Adrenal gland (tissue), 12 donors: ENCODE measurements around the gene KATNB1. TPM values are rescaled to one million over a fixed set of nuclear protein-coding genes. Genes with fewer than 3 reads are reported as not detected.
"Not testable (repeated sequence)": the region's sequence is repeated elsewhere in the genome, so short reads cannot be mapped to it uniquely, and the experiment has no call there.

ENCODE experiments used
- DNase-seq, 7 donors: peaks; one replicate each; pipeline ENCODE4 v3.0.0-alpha.2; 2019 to 2020
- H3K27ac ChIP-seq, 5 donors: fragments of 200-600 bp; sonication (generic) in 4 of 5; 1 replicate in 3 of 5; 2 replicates in 2 of 5; pipeline versions ENCODE4 v1.5.1 to v1.8.0; 2016 to 2020; ENCODE audit warnings: mild to moderate bottlenecking in 1 of 5
- H3K27me3 ChIP-seq: fragments of 200-600 bp; 2 replicates; pipeline ENCODE4 v1.8.0; 2021
- H3K36me3 ChIP-seq, 2 donors: fragments of 200-600 bp; replicated peaks in 1 of 2; 1 replicate in 1 of 2; 2 replicates in 1 of 2; pipeline versions ENCODE4 v1.5.1 to v1.8.0; 2018 to 2022
- H3K4me1 ChIP-seq, 2 donors: fragments of 200-600 bp; replicated peaks in 1 of 2; 1 replicate in 1 of 2; 2 replicates in 1 of 2; pipeline versions ENCODE4 v1.5.1 to v1.8.0; 2018 to 2021
- H3K4me3 ChIP-seq, 4 donors: fragments of 200-600 bp; sonication (generic) in 3 of 4; one replicate each; pipeline ENCODE4 v1.5.1; 2016 to 2018
- H3K9me3 ChIP-seq, 3 donors: fragments of 200-600 bp; sonication (generic) in 1 of 3; replicated peaks in 1 of 3; 1 replicate in 2 of 3; 2 replicates in 1 of 3; pipeline versions ENCODE4 v1.5.1 to v1.8.0; 2016 to 2021
- CTCF ChIP-seq, 6 experiments: fragments of 450-650 bp in 4 of 6; fragments of 200-600 bp in 2 of 6; sonication (generic) in 1 of 6; IDR thresholded peaks; 1 replicate in 5 of 6; 2 replicates in 1 of 6; pipeline versions ENCODE4 v1.5.1 to v1.8.0; 2016 to 2021; ENCODE audit warnings: antibody characterized with exemption in 6 of 6, mild to moderate bottlenecking in 2 of 6, moderate library complexity in 1 of 6
- POLR2A ChIP-seq, 2 donors: fragments of 450-650 bp; IDR thresholded peaks; one replicate each; pipeline ENCODE4 v1.6.1; 2017; ENCODE audit warnings: antibody characterized with exemption in 2 of 2, mild to moderate bottlenecking in 2 of 2, moderate library complexity in 1 of 2
- WGBS, 4 donors: extraction: QIAGEN DNeasy Blood & Tissue Kit in 2 of 4; methylation state at CpG; one replicate each; pipeline versions ENCODE4 v1.1.5 to v1.1.7; 2013 to 2017; 5-methylcytosine and 5-hydroxymethylcytosine counted together
- intact Hi-C, 2 donors: fragments of 100-400 bp; cut with DNase I; formaldehyde crosslinking; loops; one replicate each; pipeline versions ENCODE4 v1.14.1 to v1.15.0; 2022 to 2023
- polyA plus RNA-seq, 3 donors: library from polyadenylated mRNA; stranded (reverse); fragments of 200-250 nt in 2 of 3; fragments of 350-450 nt in 1 of 3; fragmentation: Illumina TruSeq in 1 of 3; extraction: RNeasy Lipid Tissue Mini Kit (QIAGEN cat#74804) in 1 of 3; gene quantifications; one replicate each; pipeline ENCODE4 v1.2.3, GENCODE V29; 2013 to 2014
- total RNA-seq, 9 donors: library from RNA; depleted of rRNA in 4 of 9; stranded (reverse); fragments of >200 nt in 4 of 9; fragments of 120-200 nt in 1 of 9; fragmentation: NEBNext Ultra II Directional in 1 of 9; extraction: Animal tissue kit (Norgen Biotek cat#: 25700) in 1 of 9; gene quantifications; one replicate each; pipeline versions ENCODE4 v1.1.0 to v1.2.4, GENCODE V29; 2013 to 2023
- donor health status: healthy with polysubstance abuse.
- donor health status: Bipolar disorder and iron deficiency.
- donor health status: DM: yes; HTN: yes; CAD: no.
- donor health status: DM: no; HTN: no; CAD: no.
- donor health status: DM: no; HTN: no; CAD: no.
- donor health status: DM: yes; HTN: yes; CAD: no.

The KATNB1 gene
- total and polyA plus RNA-seq, 12 donors, result 12.9 to 85.6 (median 21.0) TPM

GRCh38 chr16:57791893-57792461 lies 56.4 kb downstream of the KATNB1 start:
- Histone ChIP-seq H3K27me3 (no peaks in the 10 kb centered on the region), H3K9me3 (no peaks in the 10 kb centered on the region), H3K27ac (peak overlapping the region in 3 of 5 donors; percentile 20 to 58 (median 36)), H3K4me3 (no peak overlapping the region), H3K36me3 (peaks cover 0 to 45% of the 10 kb centered on the region in 2 donors), H3K4me1 (peaks cover 12 to 29% of the 10 kb centered on the region in 2 donors)
- intact Hi-C loops, result loop anchor here in 1 of 2 donors (10.0 kb wide), 1 partner anchor 63 kb away; no protein-coding TSS in a partner anchor
- no peak for TF ChIP-seq POLR2A (IDR thresholded peaks at IDR 0.05)
- no peak for TF ChIP-seq CTCF (IDR thresholded peaks at IDR 0.05)
- WGBS, 4 donors, result 54 to 68% (median 62%) methylated on average over 8 of the region's 8 CpGs
- DNase-seq, result no peak

- H3K27me3 ChIP-seq, result no peaks in the 10 kb centered on the region
- no peak overlapping the region for H3K27ac ChIP-seq
- 75 to 91% (median 84%) methylated on average over 5 to 18 of the region's 18 CpGs for WGBS, 4 donors
- H3K4me3 ChIP-seq, result no peak overlapping the region
- peaks cover 17 to 37% of the 10 kb centered on the region in 2 donors for H3K4me1 ChIP-seq
- DNase-seq, result no peak
- H3K36me3 ChIP-seq, result peaks cover 0 to 41% of the 10 kb centered on the region in 2 donors
- no peaks in the 10 kb centered on the region for H3K9me3 ChIP-seq
- TF ChIP-seq CTCF (IDR thresholded peaks at IDR 0.05) (no peak), POLR2A (IDR thresholded peaks at IDR 0.05) (no peak)
- intact Hi-C loops, result loop anchor here in 1 of 2 donors (10.0 kb wide), 1 partner anchor 60 kb away; no protein-coding TSS in a partner anchor
Observed at GRCh38 chr16:57794849-57795430, 59.4 kb downstream of the KATNB1 start.

- Histone ChIP-seq H3K27me3 (no peaks in the 10 kb centered on the region), H3K27ac (no peak overlapping the region), H3K4me1 (peaks cover 17 to 40% of the 10 kb centered on the region in 2 donors), H3K4me3 (no peak overlapping the region), H3K36me3 (peaks cover 0 to 37% of the 10 kb centered on the region in 2 donors), H3K9me3 (no peaks in the 10 kb centered on the region)
- DNase-seq, result peak in 5 of 7 donors; percentile 50 to 79 (median 54)
- 56 to 68% (median 64%) methylated on average over 9 of the region's 9 CpGs for WGBS, 4 donors
- intact Hi-C loops, result loop anchor here in 1 of 2 donors (10.0 kb wide), 1 partner anchor 59 kb away; no protein-coding TSS in a partner anchor
- TF ChIP-seq POLR2A (IDR thresholded peaks at IDR 0.05) (no peak), CTCF (IDR thresholded peaks at IDR 0.05) (peak in 5 of 6 experiments; percentile 8 to 46 (median 38))
Observed at GRCh38 chr16:57795431-57795878, 59.9 kb downstream of the KATNB1 start.

- WGBS, 4 donors, result 88 to 94% (median 92%) methylated on average over 5 of the region's 5 CpGs
- Histone ChIP-seq H3K4me1 (peaks cover 17 to 40% of the 10 kb centered on the region in 2 donors), H3K36me3 (peaks cover 0 to 32% of the 10 kb centered on the region in 2 donors)
- intact Hi-C loops, result loop anchor here in 1 of 2 donors (10.0 kb wide), 1 partner anchor 59 kb away; no protein-coding TSS in a partner anchor
- H3K27ac ChIP-seq, H3K4me3 ChIP-seq, H3K9me3 ChIP-seq, H3K27me3 ChIP-seq, DNase-seq: not testable (repeated sequence)
Observed at GRCh38 chr16:57796014-57796413, 60.4 kb downstream of the KATNB1 start.
